ENCODE results near the gene NT5DC3. TPM values are rescaled to one million over a fixed set of nuclear protein-coding genes. Genes with fewer than 3 reads are reported as not detected.
"Not testable (repeated sequence)": the region's sequence is repeated elsewhere in the genome, so short reads cannot be mapped to it uniquely, and the experiment has no call there.

Gene NT5DC3
- total RNA-seq, 1 donor: 2.2 TPM

DNA sequence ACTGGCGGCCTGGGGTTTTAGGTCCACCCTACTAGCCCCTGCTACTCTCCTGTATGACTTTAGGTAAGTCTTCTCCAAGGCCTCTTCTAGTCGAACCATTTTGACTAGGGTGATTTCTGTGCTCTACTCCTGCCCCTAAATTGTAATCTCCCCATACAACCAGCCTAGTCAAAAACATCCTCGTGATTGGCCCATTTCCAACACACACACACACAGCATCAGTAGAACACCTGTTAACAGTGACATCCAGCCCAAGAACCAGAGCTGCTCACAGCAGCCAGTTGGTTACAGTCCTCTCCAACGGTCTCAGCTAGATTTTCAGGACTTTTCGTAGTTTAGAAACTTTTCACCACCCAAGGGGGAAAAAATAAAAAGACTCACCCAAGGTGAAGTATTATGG is 30.9 kb downstream of the NT5DC3 start:
- DNase-seq (ENCODE audit: low read depth in 2 of 3, low spot score in 2 of 3): no peak

DNA sequence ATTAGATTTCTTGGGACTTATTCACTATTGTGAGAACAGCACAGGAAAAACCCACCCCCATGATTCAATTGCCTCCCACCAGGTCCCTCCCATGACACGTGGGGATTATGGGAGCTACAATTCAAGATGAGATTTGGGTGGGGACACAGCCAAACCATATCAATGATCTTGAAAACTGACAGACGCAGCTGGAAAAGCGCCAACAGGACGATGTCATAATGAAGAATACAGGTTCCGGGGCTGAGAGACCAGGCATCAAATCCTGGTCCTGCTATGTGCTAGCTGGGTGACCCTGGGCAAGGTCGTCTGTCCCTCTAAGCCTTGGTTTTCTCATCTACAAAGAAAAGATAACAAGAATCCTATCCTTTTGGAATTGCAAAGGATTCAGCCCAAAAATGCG is 31.4 kb downstream of the NT5DC3 start:
- DNase-seq (ENCODE audit: low read depth in 2 of 3, low spot score in 2 of 3): not testable (repeated sequence)

DNA sequence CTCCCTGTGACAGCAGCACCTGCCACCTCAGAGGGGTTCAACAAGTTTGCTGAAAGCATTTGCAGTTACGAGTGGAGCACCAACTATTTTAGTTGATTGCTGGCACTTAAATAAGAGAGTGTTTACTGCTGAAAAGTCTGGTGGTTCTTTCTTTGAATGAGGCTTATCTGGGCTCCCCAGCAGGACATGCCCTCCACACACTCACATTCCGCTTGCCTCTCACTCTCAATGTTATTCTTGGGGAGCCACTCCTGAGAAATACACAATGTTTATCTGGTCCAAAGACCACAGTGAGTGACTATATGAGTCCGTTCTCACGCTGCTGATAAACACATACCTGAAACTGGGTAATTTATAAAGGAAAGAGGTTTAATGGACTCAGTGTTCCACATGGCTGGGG is 31.9 kb downstream of the NT5DC3 start:
- DNase-seq (ENCODE audit: low read depth in 2 of 3, low spot score in 2 of 3): no peak

DNA sequence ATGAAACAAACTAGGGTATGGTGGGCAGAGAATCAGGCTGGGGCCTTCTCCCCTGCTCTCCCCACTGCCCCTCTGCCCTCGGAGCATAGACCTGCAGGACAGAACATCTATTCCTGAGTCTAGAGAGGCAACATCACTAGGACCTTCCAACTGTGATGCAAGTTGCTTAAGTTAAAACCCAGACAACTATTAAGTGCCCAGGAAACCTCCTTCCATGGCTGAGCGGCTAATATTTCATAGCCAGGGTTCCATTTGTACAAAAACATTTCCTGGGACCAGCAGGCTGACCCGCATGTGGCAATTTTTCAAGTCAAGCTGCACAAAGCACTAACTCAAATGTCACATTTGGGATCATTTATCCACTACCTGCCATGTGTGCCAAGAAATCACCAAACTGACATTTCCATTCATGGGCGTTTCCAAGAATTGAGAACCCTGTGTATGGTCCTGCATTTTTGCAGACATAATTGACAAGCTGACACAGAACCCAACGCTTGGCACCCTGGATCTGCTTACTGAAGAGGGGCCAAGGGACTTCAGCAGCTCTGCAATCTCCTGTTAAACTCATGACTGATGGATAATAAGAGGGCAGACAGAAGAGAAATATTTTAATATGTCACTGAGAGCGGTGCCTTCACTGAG is 32.7 kb downstream of the NT5DC3 start:
- DNase-seq (ENCODE audit: low read depth in 2 of 3, low spot score in 2 of 3): no peak

DNA sequence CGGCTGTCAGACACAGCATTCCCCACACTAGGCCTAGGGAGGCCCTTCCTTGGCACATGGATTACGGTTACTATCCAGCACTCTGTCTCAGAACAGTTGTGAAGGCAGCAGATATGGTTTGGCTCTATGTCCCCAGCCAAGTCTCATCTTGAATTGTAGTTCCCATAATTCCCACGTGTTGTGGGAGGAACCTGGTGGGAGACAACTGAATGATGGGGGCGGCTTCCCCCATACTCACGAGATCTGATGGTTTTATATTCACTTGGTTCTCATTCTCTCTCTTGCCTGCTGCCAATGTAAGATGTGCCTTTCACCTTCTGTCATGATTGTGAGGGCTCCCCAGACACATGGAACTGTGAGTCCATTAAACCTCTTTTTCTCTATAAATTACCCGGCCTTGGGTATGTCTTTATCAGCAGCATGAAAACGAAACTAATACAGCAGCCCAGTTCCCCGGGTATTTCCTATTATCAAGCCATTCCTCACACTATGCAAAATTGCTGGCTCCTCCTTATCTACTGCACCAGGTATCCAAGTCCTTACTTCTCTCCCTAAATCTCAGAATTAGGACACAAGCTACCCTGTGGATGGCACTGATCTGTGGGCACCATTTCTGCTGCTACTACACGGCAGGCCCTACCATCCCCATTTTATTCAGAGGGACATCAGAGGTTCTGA is 33.3 kb downstream of the NT5DC3 start:
- no peak for DNase-seq (ENCODE audit: low read depth in 2 of 3, low spot score in 2 of 3)

DNA sequence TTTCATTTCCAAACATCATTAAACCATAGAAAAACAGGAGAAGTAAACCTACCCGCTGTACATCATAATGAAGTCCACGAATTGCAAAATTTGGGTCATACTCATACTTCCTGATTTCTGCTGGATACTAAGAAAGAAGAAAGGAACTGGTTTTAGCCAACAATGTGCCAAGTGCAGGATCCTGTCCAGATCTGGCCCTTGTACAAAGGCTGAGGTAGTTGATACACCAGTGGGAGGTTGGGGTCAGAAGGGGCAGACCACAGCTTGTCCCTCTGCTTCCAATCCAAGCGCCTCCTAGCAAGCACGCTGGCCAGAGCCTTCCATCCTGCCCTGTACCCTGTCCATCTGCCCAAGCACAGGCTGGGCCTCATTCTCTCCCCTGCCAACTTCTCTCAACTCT is 34.2 kb downstream of the NT5DC3 start:
- DNase-seq (ENCODE audit: low read depth in 2 of 3, low spot score in 2 of 3): no peak

DNA sequence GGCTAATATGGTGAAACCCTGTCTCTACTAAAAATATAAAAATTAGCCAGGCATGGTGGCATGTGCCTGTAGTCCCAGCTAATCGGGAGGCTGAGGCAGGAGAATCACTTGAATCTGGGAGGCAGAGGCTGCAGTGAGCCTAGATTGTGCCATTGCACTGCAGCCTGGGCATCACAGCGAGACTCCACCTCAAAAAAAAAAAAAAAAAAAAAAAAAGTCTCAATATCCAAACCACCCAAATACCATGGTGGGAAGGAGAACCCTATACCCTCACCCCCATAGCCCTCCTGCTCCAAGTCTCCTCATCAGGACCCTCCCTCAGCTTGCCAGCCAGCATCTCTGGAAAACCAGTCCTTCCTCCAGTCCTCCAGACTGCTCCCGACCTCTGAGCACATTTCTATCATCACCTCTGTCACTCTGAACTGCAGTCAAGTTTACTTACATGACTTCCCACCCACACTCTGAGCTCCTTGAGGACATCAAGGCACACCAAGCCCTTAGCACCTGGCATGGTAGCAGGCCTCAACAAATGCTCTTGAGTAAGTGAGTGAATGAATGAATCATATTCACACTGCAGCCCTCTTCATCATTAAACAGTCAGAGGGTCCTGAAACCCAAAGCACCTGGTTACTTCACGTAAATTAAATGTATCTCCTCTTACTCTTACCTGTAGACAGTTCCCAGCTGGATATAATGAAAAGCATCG is 35.2 kb downstream of the NT5DC3 start:
- DNase-seq (ENCODE audit: low read depth in 2 of 3, low spot score in 2 of 3): no peak

DNA sequence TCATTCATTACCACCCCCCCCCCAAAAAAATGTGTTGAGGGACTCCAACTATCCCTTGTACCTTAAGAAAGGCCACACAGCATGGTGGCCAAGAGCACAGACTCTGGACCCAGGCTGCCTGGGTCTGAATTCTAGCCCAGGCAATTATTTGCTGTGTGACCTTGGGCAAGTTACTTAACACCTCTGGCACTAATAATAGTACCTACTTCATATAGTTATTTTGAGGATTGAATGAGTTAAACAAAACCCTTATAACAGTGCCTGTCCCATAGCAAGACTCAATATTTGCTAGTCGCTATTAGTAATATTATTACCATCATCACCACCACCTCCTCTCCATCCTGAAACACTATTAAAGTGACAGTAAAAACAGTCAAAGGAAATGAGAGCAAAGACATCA is 37.2 kb downstream of the NT5DC3 start:
- DNase-seq (ENCODE audit: low read depth in 2 of 3, low spot score in 2 of 3): no peak

DNA sequence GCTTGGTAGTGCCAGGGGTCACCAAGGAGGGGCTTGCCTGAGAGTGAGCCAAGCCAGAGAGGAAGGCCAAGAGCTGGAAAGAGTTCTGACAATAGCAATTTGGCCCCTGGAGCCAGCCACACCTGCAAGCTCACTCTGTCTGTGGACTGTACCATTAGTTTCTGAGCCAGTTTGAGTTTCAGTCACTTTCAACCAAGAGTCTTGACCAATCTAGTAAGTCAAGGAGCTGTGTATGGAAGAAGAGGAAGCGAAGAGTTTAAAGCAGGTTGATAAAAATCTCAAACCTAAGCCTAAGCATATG is 38.5 kb downstream of the NT5DC3 start:
- no peak for DNase-seq (ENCODE audit: low read depth in 2 of 3, low spot score in 2 of 3)

DNA sequence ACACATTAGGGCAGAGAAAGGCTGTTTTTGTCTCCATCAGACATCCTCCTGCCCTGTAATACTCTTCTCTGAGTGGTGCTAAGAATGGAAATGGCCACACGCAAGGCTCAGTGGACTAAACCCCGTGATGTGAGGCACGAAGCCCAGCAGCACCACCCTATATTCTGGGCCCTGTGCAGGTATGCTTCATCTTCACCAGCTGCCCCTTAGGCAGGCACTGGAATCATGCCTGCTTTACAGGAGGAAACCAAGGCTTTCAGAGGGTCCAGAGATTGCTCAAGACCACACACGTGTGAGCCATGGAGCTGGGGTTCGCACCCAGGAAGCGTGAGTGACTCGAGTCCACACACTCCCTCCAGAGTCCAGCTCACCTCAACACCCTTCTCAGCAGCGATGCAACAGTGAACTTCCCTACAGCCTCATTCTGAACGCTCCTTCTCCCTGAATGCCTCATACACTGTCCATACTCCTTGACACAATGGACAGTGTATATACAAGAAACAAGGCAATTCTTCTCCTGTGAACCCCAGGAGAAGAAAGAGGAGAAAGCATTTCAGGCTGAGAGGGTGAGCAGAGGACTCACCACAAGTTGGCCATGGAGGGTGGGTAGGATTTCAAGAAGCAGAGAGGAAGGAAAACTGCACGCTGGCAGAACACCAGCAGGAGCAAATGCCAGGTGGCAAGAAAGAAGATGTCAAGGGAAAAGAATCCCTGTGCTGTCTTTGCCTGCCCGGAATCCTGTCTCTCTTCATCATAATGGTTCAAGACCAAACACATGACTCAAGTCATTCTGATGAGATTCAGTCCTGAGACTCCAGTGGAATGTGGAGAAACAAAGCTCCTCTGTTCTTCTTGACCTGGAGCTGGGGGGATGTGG is 39.1 kb downstream of the NT5DC3 start:
- DNase-seq (ENCODE audit: low read depth in 2 of 3, low spot score in 2 of 3): no peak

DNA sequence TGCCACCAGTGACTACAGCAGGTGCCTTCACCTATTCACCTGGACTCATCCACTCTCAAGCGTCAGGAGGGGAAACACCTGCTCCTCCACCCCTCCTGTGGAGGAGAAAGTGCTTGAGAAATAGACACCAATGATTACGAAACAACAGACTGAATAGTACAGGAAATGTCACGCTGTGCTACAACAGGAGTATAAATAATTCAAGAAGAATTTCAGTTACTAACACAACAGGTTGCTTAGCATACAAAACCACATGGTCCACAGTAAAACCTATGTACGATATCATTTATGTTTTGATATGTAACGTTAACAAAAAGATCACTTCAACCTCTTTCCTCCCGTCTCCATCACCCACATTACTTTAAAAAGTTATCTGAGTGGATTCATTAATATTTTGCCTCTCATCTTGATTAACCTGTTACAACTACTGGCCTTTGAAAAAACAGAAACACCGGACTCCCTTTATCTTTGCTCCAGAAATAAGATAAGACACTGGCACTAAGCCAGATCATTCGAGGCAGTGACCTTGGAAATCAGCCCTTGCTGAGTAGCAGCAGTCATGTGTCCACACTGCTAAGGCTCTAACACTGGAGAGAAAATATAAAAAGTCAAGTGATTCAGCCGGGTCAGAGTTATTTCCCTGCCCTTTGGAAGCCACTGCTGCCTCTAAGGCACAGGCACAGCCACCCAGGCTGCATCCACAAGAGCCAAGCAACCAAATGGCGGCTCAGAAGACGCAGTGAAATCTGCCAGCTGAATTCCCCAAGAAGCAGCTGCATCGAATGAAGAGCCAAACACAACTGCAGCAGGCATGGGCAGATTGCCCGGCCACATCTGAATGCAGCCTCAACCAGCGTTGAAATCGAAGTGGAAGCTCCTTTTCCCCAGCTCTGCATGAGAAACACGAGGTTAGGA is 40.9 kb downstream of the NT5DC3 start:
- DNase-seq (ENCODE audit: low read depth in 2 of 3, low spot score in 2 of 3): peak in 2 of 3 donors; percentile 36 to 68

DNA sequence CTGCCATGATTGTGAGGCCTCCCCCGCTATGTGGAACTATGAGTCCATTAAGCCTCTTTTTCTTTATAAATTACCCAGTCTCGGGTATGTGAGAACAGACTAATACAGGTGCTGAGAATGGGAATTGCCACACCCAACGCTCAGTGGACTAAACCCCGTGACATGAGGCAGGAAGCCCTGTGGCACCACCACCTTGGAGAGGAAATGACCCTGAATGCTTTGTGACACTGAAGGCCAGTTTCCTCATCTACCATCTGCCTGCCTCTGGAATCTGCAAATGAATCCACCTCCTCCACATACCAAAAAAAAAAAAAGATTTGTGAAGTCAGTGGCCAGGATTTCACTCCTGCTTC is 41.6 kb downstream of the NT5DC3 start:
- peak in 1 of 3 donors; percentile 54 for DNase-seq (ENCODE audit: low read depth in 2 of 3, low spot score in 2 of 3)

DNA sequence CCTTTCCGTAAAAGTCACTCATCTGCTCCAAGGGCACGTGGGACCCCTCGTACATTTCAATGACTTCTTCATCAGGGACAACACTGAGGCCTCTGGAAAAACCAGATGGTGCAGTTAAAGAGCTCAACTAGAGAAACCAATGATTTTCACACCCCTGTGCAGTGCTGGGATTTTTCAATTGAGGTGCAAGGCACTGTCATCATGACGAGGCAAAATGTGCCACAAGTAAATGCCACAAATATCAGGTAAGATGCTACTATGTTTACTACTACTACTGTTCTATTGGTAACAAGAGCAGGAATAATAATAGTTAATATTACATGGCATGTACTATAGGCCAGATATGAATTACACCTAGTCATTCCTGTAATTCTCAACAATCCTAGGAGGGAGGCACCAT is 42.4 kb downstream of the NT5DC3 start:
- no peak for DNase-seq (ENCODE audit: low read depth in 2 of 3, low spot score in 2 of 3)

DNA sequence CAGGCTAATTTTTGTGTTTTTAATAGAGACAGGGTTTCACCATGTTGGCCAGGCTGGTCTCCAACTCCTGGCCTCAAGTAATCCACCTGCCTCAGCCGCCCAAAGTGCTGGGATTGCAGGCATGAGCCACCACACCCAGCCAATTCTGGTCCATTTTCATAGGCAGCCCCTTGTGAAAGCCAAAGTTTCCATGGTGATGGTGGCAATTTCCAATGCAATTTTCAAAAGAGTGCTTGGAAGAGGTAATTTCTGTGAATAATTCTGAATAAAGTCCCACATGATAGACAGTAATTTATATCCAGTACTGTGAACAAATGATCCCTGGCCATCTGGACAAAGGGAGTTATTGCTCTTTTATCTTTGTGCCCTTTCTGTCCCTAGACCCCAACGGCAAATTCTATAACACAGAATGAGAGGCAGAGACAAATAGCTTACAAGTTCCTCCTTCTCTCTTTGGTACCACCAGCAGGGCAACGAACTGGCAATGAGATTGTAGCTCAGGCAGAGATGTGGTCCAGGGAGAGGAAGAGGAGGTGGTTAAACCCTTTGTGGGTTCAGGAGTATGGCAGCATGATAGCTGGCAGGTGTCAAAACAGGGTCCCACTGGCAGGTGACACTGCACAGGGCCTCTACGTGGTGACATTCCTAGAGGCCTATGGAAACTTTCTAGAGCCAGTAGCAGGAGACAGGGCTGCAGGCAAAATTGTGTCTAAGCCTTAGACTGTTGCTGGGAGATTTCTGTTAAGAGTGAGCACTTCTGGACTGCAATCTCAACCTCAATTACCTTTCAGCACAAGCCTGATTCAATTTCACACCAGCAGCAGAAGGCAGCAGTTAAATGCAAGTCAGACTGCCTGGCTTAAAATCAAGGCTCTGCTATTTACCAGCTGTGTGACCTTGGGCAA is 46.5 kb downstream of the NT5DC3 start:
- DNase-seq (ENCODE audit: low read depth in 2 of 3, low spot score in 2 of 3): peak in 1 of 3 donors; percentile 46

DNA sequence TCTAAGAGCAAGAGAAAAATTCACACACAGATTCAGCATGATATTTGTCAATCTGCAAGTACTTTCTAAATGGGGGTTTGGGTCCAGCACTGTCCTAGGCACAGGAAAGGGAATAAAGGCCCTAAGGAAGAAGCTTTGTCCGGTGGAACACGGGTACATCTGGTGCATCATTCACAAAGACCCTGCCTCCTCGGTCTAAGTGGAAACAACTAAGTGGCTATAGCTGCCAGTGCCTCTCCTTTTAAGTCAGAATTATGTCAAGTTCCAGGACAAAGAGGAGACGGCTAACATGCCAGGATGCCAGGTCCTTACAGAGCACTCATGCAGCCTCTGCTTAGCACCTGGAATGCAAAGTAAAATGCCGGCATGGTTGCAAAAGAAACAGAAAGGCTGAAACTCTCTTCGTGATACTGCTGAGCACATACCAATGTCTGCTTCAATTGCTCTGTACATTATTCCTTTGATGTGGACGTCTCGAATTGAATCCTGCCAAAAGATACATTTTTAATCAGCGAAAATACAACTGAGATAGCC is 47.5 kb downstream of the NT5DC3 start:
- DNase-seq (ENCODE audit: low read depth in 2 of 3, low spot score in 2 of 3): no peak

DNA sequence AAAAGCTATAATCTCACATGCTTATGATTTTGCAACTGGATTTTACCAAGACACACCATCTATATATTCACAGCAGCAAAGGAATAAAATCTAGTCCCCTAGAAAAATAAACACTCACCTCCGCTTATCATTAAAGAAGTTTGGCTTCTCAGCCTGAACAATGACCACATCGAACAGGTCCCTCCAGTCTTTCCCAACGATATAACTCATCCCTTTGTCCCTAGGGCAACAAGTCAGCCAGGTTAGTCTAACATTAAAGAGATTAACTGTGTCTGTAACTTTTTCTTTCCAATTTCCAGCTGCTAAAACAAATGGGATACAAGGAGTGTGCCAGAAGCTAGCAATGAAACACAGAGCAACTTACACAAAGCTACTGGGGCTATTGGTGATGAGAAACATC is 48.0 kb downstream of the NT5DC3 start:
- no peak for DNase-seq (ENCODE audit: low read depth in 2 of 3, low spot score in 2 of 3)

DNA sequence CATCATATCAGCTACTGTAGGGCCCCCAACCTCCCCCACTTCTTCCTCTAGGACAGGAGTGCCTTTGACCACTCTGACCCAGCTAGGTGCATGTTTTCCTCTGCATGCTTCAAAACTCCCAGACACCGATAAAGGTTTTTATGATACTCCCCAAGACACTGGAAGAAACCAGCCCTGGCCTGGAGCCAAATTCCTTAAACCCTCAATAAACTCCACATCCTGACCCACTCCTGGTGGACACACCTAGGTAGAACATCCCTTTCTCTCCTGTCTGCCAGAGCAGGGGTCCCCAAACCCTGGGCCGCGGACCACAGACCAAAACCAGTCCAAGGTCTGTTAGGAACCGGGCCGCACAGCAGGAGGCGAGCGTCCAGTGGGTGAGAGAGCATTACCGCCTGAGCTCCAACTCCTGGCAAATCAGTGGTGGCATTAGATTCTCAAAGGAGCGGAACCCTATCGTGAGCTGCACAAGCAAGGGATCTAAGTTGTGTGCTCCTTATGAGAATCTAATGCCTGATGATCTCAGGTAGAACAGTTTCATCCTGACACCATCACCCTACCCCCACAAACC is 49.6 kb downstream of the NT5DC3 start:
- DNase-seq (ENCODE audit: low read depth in 2 of 3, low spot score in 2 of 3): no peak

DNA sequence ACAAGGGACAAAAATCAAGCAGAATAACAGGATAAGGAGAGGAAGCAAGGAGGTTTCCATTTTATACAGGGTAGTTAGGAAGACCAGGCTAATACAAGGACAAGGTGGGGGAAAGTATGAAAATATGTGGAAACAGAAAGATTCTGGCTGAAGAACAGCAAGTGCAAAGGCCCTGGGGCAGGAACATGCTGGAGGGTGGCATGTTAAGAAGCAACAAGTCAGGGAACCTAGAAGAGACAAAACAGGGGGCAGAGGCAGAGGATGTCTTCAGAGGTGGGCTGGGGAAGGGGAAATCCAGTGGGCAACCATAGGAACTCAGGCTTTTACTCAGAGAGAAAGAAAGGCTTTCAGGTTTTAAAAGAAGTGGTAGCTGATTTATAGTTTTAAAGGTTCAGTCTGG is 54.8 kb downstream of the NT5DC3 start:
- no peak for DNase-seq (ENCODE audit: low read depth in 2 of 3, low spot score in 2 of 3)

All from hematopoietic multipotent progenitor cell (in vitro differentiated cells).